ENCODE results near the gene FMO2.
"Not testable (repeated sequence)": the region's sequence is repeated elsewhere in the genome, so short reads cannot be mapped to it uniquely, and the experiment has no call there.

GRCh38 chr1:171224257-171224656 is 39.2 kb downstream of the FMO2 start:
- TF ChIP-seq POLR2A (IDR thresholded peaks at IDR 0.05; ENCODE audit: low read depth, low read length); TAF1 (IDR thresholded peaks at IDR 0.05; ENCODE audit: low read depth, low read length); POLR2AphosphoS5 (IDR thresholded peaks at IDR 0.05; ENCODE audit: low read depth, low read length); SPI1 (IDR thresholded peaks at IDR 0.05; ENCODE audit: low read depth, low read length); PAX5 (IDR thresholded peaks at IDR 0.05; ENCODE audit: insufficient read depth, low read length, severe bottlenecking); POU2F2 (IDR thresholded peaks at IDR 0.05; ENCODE audit: low read depth, low read length): not testable (repeated sequence)
